ENCODE measurements around the gene CHFR.

GRCh38 chr12:132838410-132839080, 48.9 kb downstream of the CHFR start:
- TF ChIP-seq CTCF (conservative IDR thresholded peaks at IDR 0.05 in 1 of 2, IDR thresholded peaks at IDR 0.05 in 1 of 2; ENCODE audit: extremely low read depth in 1 of 2, insufficient read depth in 1 of 2, low read depth in 1 of 2, low read length in 2 of 2) (no peak), EZH2 (IDR thresholded peaks at IDR 0.05; ENCODE audit: borderline replicate concordance, low read length) (no peak)
